HG03521 (cell line): ENCODE measurements around the gene PTPN21.

Experiments
- ATAC-seq: cut with Tn5 transposase; IDR thresholded peaks from one replicate; pipeline ENCODE4 v1.9.1; 2021; ENCODE audit warnings: mild to moderate bottlenecking, moderate library complexity; ENCODE audit not compliant: unreplicated experiment

PTPN21 gene

DNA sequence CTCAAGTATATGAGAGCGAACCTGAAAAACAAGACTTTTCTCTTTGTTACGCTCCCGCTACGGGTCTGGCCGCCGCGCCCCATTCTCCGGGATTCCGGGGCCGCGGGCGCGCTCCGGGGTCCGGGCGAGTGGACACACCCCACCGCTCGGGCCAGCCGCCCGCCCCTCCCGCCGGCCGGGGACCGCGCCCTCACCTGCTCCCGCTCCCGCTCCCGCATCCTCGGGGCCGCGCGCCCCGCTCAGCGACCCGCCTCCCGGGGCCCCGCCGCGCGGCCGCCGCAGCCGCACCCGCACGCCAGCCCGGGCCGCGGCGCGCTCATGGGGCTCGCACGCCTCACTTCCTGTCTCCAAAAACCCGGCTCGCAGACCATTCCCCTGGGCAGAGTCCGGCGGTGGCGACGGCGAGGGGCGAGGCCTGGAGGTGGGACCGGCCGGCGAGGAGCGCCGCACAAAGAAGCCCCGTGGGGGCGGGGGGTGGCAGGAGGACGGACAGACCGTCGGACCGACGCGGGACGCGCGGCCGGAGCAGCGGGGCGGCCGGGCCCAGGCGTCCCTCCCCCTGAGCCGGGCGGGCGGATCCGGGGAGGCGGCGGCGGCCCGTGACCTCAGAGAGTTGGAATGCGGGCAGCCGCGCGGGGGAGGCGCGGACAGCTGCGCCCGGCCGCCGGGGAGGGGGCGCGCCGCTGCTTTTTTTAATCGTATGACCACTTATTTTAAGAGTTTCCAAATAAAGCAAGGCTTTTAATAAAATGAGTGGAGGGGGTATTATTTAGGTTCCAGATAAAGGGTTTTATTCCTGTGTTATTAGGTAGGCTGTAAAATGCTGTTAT lies at the start of gene PTPN21:
PTPN21 (minus strand) TSS at position 551 of the 830 bp plus-strand sequence. CDS start 4,590 bp downstream, outside the sequence.
- no peak for ATAC-seq

- no peak for ATAC-seq
Measured at GRCh38 chr14:88604212-88604611, 49.4 kb upstream of the PTPN21 start.

- ATAC-seq = peak; percentile 95
Measured at GRCh38 chr14:88599761-88600439, 45.1 kb upstream of the PTPN21 start.

DNA sequence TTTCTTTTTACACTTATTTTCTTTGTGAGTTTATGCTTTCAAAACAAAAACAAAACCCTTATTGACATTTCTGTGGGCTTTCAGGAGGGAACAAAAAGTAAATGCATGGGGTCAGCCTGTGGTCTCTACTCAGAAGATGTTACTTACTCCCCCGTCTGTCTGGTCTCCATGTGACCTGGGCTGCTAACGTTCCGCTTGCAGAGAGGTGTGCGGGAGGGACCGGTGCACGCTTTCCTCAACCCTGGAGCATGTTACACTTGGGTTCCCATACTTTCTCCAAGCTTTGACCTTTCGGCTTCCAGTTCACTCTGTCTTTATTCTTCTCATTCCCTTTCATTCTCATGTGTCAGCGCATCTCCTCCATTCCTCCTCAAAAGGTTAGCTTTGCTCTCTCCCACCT lies 44.5 kb upstream of the PTPN21 start:
- peak; percentile 33 for ATAC-seq

- no peak for ATAC-seq
Measured at GRCh38 chr14:88598097-88598675, 43.4 kb upstream of the PTPN21 start.

DNA sequence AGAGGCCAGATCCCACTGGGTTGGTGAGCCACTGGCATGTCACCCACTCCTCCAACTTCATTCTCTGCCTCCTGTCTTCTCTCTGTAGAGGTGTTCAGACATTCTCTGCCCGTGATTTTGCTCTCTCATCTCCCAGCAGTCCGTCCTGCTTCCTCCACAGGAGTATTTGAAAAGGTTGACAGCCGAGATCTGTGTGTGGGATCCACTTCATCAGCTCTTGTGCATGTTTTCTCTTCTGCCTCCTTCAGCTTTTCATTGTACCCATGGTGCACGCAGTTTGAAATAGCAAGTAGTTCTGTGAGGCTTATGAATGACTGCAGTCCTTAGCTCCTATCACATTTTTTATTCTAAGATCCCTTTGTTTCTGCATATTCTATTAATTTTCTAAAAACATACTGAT lies 42.8 kb upstream of the PTPN21 start:
- no peak for ATAC-seq

DNA sequence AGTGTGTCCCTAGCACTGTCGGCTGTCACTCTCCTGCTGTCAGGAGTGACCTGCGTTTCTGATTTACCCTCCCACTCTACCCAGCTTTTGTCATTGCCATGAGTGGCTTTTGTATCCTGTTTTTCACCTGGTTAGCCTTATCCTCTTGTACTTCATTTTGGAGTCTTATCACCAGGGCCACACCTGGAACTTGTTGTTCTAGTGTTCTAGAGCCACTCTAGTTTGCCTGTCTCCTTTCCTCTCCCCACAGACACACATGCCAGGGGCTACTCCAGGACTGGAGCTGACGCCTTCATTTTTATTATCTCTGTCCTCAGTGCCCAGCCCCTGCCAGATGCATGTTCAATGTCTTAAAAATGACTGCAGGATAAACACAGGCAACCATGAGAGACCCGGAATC lies 42.2 kb upstream of the PTPN21 start:
- no peak for ATAC-seq

DNA sequence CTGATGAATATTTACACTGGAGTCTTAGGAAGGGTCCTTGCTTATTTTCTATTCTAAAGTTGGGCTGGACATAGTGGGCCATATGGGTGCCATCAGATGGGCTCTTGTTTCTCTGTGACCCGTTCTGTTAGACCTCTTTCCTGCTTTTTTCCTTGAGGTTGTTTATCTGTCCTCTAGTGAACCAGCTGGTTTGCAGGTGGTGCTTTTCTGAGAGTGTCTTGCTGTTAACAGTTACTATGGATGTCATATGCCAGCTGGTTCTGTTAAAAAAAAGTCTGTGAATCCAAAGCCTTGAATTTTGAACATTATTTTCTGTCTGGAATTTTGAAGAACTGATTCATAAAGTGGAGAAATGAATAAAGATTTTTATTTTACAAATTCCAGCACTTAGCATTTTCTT lies 37.2 kb upstream of the PTPN21 start:
- no peak for ATAC-seq

- no peak for ATAC-seq
Measured at GRCh38 chr14:88590173-88590572, 35.4 kb upstream of the PTPN21 start.

DNA sequence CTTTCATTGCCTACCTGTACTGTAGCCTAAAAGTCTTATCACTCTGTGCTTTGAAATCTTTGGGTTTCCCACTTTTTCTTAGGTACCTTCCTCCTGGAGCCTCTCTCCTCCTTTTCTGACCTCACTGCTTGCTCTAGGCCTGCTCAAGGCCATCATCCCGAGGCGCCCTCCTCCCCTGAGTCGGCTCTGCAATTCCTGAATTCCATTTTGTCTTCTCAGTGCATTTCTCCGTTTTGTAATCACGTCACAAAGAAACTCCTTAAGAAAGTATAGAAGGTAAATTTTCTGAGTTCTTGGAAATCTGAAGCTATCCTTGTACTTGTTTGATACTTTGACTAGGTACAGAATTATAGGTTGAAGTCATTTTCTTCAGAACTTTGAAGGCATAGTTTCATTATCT lies 33.3 kb upstream of the PTPN21 start:
- ATAC-seq = no peak

DNA sequence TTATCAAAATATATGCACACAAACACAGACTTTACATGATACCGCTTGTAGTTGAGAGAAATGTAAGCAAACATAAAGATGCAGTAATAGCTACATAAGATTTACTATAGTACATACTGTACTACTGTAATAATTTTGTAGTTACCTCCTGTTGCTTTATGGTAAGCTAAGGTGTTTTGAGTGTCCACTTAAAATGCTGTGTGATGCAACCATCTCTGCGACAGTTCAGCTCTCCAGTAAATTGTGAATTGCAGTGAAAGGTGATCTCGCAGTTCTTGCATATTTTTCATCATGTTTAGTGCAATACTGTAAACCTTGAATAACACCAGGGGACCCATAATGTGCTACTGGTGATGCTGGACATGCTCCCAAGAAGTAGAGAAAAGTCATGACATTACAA lies 29.6 kb upstream of the PTPN21 start:
- ATAC-seq = no peak

- ATAC-seq = no peak
Measured at GRCh38 chr14:88576222-88576621, 21.4 kb upstream of the PTPN21 start.

- ATAC-seq = no peak
Measured at GRCh38 chr14:88572117-88572516, 17.3 kb upstream of the PTPN21 start.

DNA sequence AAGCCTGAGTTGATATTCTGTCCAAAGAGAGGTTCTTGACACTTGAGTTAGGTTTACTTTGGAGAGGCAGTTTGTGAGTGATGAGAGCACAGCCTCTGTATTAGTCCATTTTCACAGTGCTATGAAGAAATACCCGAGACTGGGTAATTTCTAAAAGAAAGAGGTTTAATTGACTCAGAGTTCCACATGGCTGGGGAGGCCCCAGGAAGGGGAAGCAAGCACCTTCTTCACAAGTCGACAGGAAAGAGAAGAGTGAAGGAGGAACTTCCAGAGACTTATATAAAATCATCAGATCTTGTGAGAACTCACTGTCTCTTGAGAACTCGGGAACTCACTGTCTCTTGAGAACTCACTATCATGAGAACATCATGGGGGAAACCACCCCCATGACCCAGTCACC lies 13.4 kb upstream of the PTPN21 start:
- no peak for ATAC-seq

- no peak for ATAC-seq
Measured at GRCh38 chr14:88565427-88565826, 10.6 kb upstream of the PTPN21 start.

DNA sequence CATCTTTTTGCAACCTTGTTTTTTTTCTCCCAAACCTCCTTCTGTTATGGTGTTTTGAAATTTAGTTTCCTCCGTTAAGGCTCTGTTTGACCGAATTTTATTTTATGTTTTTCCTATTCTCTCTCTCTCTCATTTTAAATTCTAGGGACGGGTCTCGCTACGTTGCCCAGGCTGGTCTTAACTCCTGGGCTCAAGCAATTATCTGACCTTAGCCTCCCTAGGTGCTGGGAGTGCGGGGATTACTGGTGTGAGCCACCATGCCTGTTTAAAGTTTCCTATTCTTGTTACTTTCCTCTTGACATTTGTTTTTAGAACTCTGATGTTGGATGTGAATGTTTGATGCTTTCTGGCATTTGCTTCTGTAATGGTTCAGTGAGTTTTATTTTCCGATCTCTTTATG lies 9.0 kb upstream of the PTPN21 start:
- no peak for ATAC-seq

DNA sequence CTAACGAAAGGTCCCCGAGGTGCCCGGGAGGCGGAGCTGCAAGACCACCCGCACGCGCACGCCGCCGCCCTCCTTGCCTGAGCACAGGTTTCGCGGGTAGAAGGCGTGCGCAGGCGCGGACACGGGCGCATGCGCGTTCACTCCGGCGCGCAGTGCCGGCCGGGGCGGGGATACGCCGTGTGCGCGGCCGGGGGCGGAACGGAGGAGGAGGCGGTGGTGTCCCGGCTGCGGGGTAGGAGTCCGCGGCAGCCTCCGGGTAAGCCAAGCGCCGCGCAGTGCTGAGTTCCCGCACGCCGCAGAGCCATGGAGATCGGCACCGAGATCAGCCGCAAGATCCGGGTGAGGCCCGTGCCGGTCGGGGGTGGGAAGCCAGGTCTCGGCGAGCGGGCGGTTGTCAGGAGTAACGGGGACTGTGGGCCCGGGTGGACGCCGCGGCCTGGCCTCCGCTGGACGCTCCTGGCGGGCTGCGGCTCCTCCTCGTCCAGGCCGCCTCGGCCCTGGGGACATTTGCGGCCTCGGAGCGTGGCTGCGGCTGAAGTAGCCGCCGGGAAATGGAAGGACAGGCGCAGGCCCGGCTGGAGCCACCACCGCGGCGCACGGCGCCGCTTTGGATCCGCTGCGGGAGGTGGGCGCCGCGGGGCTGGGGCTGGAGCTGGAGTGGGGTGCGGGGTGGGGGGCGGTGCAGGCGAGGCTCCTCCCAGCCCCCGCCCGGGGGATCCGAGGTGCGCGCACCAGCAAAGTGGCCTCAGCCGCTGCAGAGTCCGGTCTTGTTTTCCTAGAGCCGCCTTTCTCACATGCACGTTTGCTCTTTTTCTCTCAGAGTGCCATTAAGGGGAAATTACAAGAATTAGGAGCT lies 8.3 kb upstream of the PTPN21 start, which contains the start of gene ZC3H14:
ZC3H14 (plus strand) TSS at position 207 of the 856 bp plus-strand sequence; CDS start at position 304, 97 bp downstream.
- peak; percentile 97 for ATAC-seq

DNA sequence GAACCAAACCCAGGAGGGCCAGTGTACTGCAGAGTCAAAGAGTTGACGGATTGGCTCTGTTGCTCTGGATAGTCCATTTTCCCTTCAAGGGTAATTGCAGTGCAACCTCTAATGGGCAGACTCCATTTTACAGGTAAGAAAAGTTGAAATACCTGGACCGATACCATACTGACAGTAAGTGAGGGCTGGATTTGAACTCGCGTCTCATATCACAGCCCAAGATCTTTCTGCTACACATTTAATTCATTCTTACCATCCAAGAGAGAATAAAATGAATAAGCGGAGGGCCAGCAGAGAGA lies 7.7 kb upstream of the PTPN21 start:
- no peak for ATAC-seq

DNA sequence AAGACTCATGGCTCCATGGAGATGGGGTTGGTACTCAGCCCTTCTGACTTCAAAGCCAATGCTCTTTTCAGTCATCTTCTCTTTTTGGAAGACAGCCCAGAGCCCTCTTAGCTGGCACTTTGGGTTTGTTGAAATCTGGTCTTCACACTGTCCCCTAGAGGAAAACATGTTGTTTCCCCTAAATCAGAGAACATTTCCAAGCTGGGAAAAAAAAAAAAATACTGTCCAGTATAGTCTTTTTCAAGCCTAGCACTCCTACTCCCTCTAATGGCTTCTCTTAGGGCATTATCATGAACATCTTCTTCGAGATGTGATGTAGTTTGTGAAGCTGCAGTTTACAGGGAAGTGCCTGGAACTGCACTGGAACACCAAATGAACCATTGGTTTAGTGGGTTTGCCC lies 5.0 kb upstream of the PTPN21 start:
- ATAC-seq = no peak

- no peak for ATAC-seq
Measured at GRCh38 chr14:88556581-88556980, 1.8 kb upstream of the PTPN21 start.

DNA sequence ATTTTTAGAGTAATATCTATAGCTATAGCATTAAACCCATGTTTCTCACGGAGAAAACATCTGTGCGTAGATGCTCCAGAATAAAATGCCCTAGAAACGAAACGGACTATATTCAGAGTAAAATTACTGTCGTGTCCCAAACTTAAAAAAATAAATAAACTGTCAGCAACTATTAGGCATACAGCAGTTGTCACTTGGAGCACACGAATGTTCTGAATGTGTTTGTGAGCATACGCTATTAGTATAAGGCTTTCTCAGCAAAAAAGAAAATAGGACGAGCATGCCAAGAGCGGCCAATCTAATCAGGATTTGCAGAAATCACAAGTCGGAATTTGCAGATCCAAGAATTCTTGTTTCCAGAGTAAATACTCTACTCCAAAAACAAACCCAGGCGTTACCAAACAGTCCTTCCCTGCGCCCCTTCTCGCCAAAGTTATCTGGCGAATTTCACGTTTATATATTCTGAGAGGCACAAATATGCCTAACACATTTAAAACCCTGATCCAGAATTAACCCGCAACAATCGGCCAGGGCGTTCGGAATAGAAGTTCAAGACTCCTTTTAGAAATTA lies 836 bp downstream of the PTPN21 start:
- ATAC-seq = no peak
